Glutamatergic neuron (in vitro differentiated cells): ENCODE results near the gene FAM200C. TPM values are rescaled to one million over a fixed set of nuclear protein-coding genes. Genes with fewer than 3 reads are reported as not detected.
A peak's percentile ranks its signal among the peaks of the same experiment; 100 is the strongest.

Source experiments
- DNase-seq: peaks from one replicate; pipeline ENCODE4 v3.0.0; 2022
- H3K27ac Mint-ChIP-seq: one replicate; pipeline ENCODE4 v1.8.0; 2020; ENCODE audit warnings: mild to moderate bottlenecking, mixed read lengths, inconsistent platforms; ENCODE audit not compliant: unreplicated experiment
- H3K27me3 Mint-ChIP-seq: one replicate; pipeline ENCODE4 v1.8.0; 2020; ENCODE audit warnings: mild to moderate bottlenecking, moderate library complexity, mixed read lengths, inconsistent platforms; ENCODE audit not compliant: unreplicated experiment
- H3K36me3 Mint-ChIP-seq: one replicate; pipeline ENCODE4 v1.8.0; 2020; ENCODE audit warnings: mild to moderate bottlenecking, mixed read lengths, inconsistent platforms; ENCODE audit not compliant: unreplicated experiment
- H3K4me1 Mint-ChIP-seq: one replicate; pipeline ENCODE4 v1.8.0; 2020; ENCODE audit warnings: mild to moderate bottlenecking, low read depth, mixed read lengths, inconsistent platforms; ENCODE audit not compliant: unreplicated experiment
- H3K4me3 Mint-ChIP-seq: one replicate; pipeline ENCODE4 v1.8.0; 2020; ENCODE audit warnings: mild to moderate bottlenecking, mixed read lengths, inconsistent platforms; ENCODE audit not compliant: unreplicated experiment
- H3K9me3 Mint-ChIP-seq: one replicate; pipeline ENCODE4 v1.8.0; 2020; ENCODE audit warnings: mild to moderate bottlenecking, moderate library complexity, mixed read lengths, inconsistent platforms; ENCODE audit not compliant: unreplicated experiment
- CTCF ChIP-seq: fragments of 200-600 bp; sonication (generic); IDR thresholded peaks from one replicate; pipeline ENCODE4 v1.5.0; 2021; ENCODE audit not compliant: partially characterized antibody, unreplicated experiment
- total RNA-seq: library from RNA; stranded (reverse); fragmentation: NEBNext Ultra II Directional; extraction: Animal tissue kit (Norgen Biotek cat#: 25700); gene quantifications from one replicate; pipeline ENCODE4 v1.2.1, GENCODE V29; 2021; ENCODE audit not compliant: unreplicated experiment

Gene FAM200C
- total RNA-seq, 1 donor from 2014 or later = 5.1 TPM

- Mint-ChIP-seq H3K4me1 (peaks cover 9% of the 10 kb centered on the region), H3K9me3 (no peaks in the 10 kb centered on the region), H3K27me3 (no peaks in the 10 kb centered on the region), H3K36me3 (no peaks in the 10 kb centered on the region), H3K4me3 (no peak overlapping the region), H3K27ac (no peak overlapping the region)
- no peak for TF ChIP-seq CTCF
- DNase-seq = no peak
Measured at GRCh38 chr5:160377651-160378050, 22.2 kb downstream of the FAM200C start.

GRCh38 chr5:160376416-160376815, 23.4 kb downstream of the FAM200C start:
- H3K4me3 Mint-ChIP-seq = no peak overlapping the region
- no peak overlapping the region for H3K27ac Mint-ChIP-seq
- no peak for TF ChIP-seq CTCF
- H3K4me1 Mint-ChIP-seq = no peaks in the 10 kb centered on the region
- peaks cover 2% of the 10 kb centered on the region for H3K9me3 Mint-ChIP-seq
- H3K36me3 Mint-ChIP-seq = no peaks in the 10 kb centered on the region
- DNase-seq = no peak
- peaks cover 2% of the 10 kb centered on the region for H3K27me3 Mint-ChIP-seq

GRCh38 chr5:160375701-160376100, 24.2 kb downstream of the FAM200C start:
- H3K27ac Mint-ChIP-seq = no peak overlapping the region
- H3K4me3 Mint-ChIP-seq = no peak overlapping the region
- peaks cover 4% of the 10 kb centered on the region for H3K9me3 Mint-ChIP-seq
- no peaks in the 10 kb centered on the region for H3K36me3 Mint-ChIP-seq
- H3K27me3 Mint-ChIP-seq = peaks cover 2% of the 10 kb centered on the region
- H3K4me1 Mint-ChIP-seq = no peaks in the 10 kb centered on the region
- no peak for TF ChIP-seq CTCF
- DNase-seq = no peak

- H3K27ac Mint-ChIP-seq = no peak overlapping the region
- DNase-seq = no peak
- no peak overlapping the region for H3K4me3 Mint-ChIP-seq
- no peaks in the 10 kb centered on the region for H3K36me3 Mint-ChIP-seq
- TF ChIP-seq CTCF = no peak
- no peaks in the 10 kb centered on the region for H3K4me1 Mint-ChIP-seq
- H3K9me3 Mint-ChIP-seq = peaks cover 4% of the 10 kb centered on the region
- H3K27me3 Mint-ChIP-seq = peaks cover 2% of the 10 kb centered on the region
Measured at GRCh38 chr5:160375166-160375565, 24.7 kb downstream of the FAM200C start.

- Mint-ChIP-seq H3K27me3 (peaks cover 8% of the 10 kb centered on the region), H3K27ac (peak overlapping the region; percentile 7), H3K36me3 (peaks cover 12% of the 10 kb centered on the region), H3K9me3 (peaks cover 7% of the 10 kb centered on the region), H3K4me3 (peak overlapping the region; percentile 87), H3K4me1 (peaks cover 7% of the 10 kb centered on the region)
- no peak for DNase-seq
- TF ChIP-seq CTCF = no peak
Measured at GRCh38 chr5:160371294-160371693, 28.6 kb downstream of the FAM200C start.
